Measurements from ENCODE around the gene CFAP77. TPM values are rescaled to one million over a fixed set of nuclear protein-coding genes. Genes with fewer than 3 reads are reported as not detected.

Gene CFAP77
- total and polyA plus RNA-seq, 2 of the 8 experiments (the other 6 are each of a cell fraction or from before 2014, with no cell fraction given), result 0.63 to 0.97 TPM

DNA sequence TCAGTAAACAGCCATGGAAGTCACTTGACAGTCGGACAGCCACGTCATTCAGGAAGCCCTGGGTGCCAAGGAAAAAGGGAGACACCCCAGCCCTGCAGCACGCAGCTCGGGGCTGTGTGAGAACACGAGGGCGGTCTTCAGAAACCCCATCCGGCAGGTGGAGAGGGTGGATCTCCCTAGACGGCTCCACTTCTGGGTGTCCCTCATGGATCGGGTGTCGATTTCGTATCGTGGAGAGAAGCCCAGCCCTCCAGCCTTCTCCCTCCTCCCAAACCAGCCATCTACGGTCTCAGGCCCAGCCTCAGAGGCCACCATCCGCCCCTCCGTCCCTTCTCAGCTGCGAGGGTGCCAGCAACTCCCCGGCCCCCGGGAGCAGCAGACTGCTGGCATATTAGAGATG, 106.9 kb downstream of the CFAP77 start:
- Histone ChIP-seq H3K4ac (replicated peaks; ENCODE audit: insufficient read length, low read depth, low read length) (no peak overlapping the region), H2BK15ac (ENCODE audit: low read length) (no peak overlapping the region), H3K36me3 (ENCODE audit: control insufficient read depth in 2 of 4, insufficient read depth in 4 of 4, low read length in 3 of 4) (no peaks in the 10 kb centered on the region), H4K8ac (ENCODE audit: extremely low read depth, insufficient read depth, low read length) (no peak overlapping the region), H2AFZ (ENCODE audit: low read length) (no peak overlapping the region), H3K4me2 (ENCODE audit: insufficient read depth in 1 of 2, low read depth in 2 of 2, low read length in 2 of 2) (no peak overlapping the region), H3K79me1 (ENCODE audit: low read depth, low read length) (no peaks in the 10 kb centered on the region), H2AK5ac (ENCODE audit: low read depth, low read length) (no peak overlapping the region), H3K23ac (ENCODE audit: insufficient read length) (no peak overlapping the region), H2BK20ac (ENCODE audit: low read length) (no peak overlapping the region), H3K27me3 (replicated peaks in 1 of 4; ENCODE audit: control insufficient read depth in 3 of 4, extremely low read depth in 1 of 4, insufficient read depth in 3 of 4, low read length in 3 of 4) (no peaks in the 10 kb centered on the region; a peak in 1 of 7 replicates), H3K23me2 (ENCODE audit: low read depth, low read length) (peaks cover 9% of the 10 kb centered on the region; the same call in 1 of the 2 replicates), H3K79me2 (ENCODE audit: control insufficient read depth in 1 of 2, insufficient read depth in 2 of 2, low read length in 2 of 2) (no peaks in the 10 kb centered on the region), H3K9me3 (ENCODE audit: insufficient read depth in 2 of 2, low read depth in 1 of 2, low read length in 1 of 2) (no peaks in the 10 kb centered on the region), H3K4me3 (ENCODE audit: extremely low read depth in 1 of 4, insufficient read depth in 2 of 4, low read depth in 3 of 4, low read length in 4 of 4) (no peak overlapping the region), H4K91ac (replicated peaks; ENCODE audit: insufficient read length, low read length) (no peak overlapping the region), H2BK12ac (ENCODE audit: low read depth, low read length) (no peak overlapping the region), H3K56ac (replicated peaks; ENCODE audit: insufficient read length, low read depth, low read length) (no peak overlapping the region), H3K27ac (ENCODE audit: low read depth, low read length) (no peak overlapping the region), H3K14ac (ENCODE audit: insufficient read length) (no peak overlapping the region), H4K5ac (ENCODE audit: insufficient read length, low read depth, low read length) (no peak overlapping the region), H3K18ac (ENCODE audit: extremely low read depth, low read length) (no peak overlapping the region), H4K20me1 (replicated peaks in 1 of 2; ENCODE audit: control insufficient read depth in 1 of 2, insufficient read depth in 2 of 2, low read length in 2 of 2) (no peaks in the 10 kb centered on the region), H3K9ac (replicated peaks in 1 of 4; ENCODE audit: extremely low read depth in 1 of 4, low read depth in 3 of 4, low read length in 3 of 4) (no peak overlapping the region), H2BK5ac (ENCODE audit: low read depth, low read length) (no peak overlapping the region), H3K4me1 (replicated peaks in 1 of 4; ENCODE audit: control insufficient read depth in 3 of 4, insufficient read depth in 4 of 4, low read length in 3 of 4) (no peaks in the 10 kb centered on the region), H2BK120ac (replicated peaks; ENCODE audit: low read depth, low read length) (no peak overlapping the region)
- FAIRE-seq, result no peak
- TF ChIP-seq EZH2 (IDR thresholded peaks at IDR 0.05; ENCODE audit: low read depth, low read length, severe bottlenecking) (no peak), NRF1 (IDR thresholded peaks at IDR 0.05; ENCODE audit: low read depth, low read length) (no peak), SP2 (IDR thresholded peaks at IDR 0.05; ENCODE audit: low read length) (no peak)
- DNase-seq (ENCODE audit: low read depth in 1 of 2, low spot score in 2 of 2), result no peak
- 90% methylated on average over 16 of the region's 18 CpGs; no CpG with 5 or more reads in 1 of the 2 experiments for WGBS, 2 experiments (ENCODE audit: extremely low coverage in 1 of 2, insufficient coverage in 1 of 2, insufficient read length in 1 of 2, insufficient replicate concordance in 2 of 2, low coverage in 1 of 2, low lambda C conversion rate in 2 of 2, missing lambda C conversion rate in 1 of 2)
- ChIA-PET CTCF (ENCODE audit: partially characterized antibody) (interaction anchor here (1.0 to 2.4 kb wide), 7 partner anchors 9 to 48 kb away, joined by 3 to 16 read pairs (median 4); no protein-coding TSS in a partner anchor), POLR2A (ENCODE audit: partially characterized antibody) (interaction anchor here (1.3 kb wide), 1 partner anchor 71 kb away, joined by 4 read pairs; no protein-coding TSS in a partner anchor)

Measured in H1 (cell line).